ENCODE results near the gene STARD10.

- TF ChIP-seq, protein P1, sequence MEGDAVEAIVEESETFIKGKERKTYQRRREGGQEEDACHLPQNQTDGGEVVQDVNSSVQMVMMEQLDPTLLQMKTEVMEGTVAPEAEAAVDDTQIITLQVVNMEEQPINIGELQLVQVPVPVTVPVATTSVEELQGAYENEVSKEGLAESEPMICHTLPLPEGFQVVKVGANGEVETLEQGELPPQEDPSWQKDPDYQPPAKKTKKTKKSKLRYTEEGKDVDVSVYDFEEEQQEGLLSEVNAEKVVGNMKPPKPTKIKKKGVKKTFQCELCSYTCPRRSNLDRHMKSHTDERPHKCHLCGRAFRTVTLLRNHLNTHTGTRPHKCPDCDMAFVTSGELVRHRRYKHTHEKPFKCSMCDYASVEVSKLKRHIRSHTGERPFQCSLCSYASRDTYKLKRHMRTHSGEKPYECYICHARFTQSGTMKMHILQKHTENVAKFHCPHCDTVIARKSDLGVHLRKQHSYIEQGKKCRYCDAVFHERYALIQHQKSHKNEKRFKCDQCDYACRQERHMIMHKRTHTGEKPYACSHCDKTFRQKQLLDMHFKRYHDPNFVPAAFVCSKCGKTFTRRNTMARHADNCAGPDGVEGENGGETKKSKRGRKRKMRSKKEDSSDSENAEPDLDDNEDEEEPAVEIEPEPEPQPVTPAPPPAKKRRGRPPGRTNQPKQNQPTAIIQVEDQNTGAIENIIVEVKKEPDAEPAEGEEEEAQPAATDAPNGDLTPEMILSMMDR (IDR thresholded peaks at IDR 0.05; ENCODE audit: extremely low read depth in 1 of 2, insufficient read depth in 1 of 2, low read depth in 1 of 2, low read length in 2 of 2) = no peak
- TF ChIP-seq EZH2 (IDR thresholded peaks at IDR 0.05; ENCODE audit: borderline replicate concordance, low read depth, low read length, severe bottlenecking) (no peak), POLR2A (IDR thresholded peaks at IDR 0.05; ENCODE audit: low read depth, low read length) (no peak), GATA2 (IDR thresholded peaks at IDR 0.05; ENCODE audit: insufficient read depth, insufficient read length, low read depth, low read length) (no peak), POLR2AphosphoS5 (IDR thresholded peaks at IDR 0.05; ENCODE audit: insufficient read depth, low read depth, low read length) (no peak), MYC (IDR thresholded peaks at IDR 0.05; ENCODE audit: low read depth, low read length) (no peak)
Measured at GRCh38 chr11:72842653-72843330, 48.9 kb upstream of the STARD10 start.
